H9 (cell line): ENCODE results near the gene DENND5A. TPM values are rescaled to one million over a fixed set of nuclear protein-coding genes. Genes with fewer than 3 reads are reported as not detected.

Source experiments
- DNase-seq: peaks from one replicate; pipeline ENCODE4 v3.0.0-alpha.2; 2017
- H2AFZ ChIP-seq: one replicate; pipeline ENCODE4 v1.6.1; 2013; ENCODE audit warnings: mild to moderate bottlenecking, low read length, control low read depth, moderate library complexity
- H2AK5ac ChIP-seq: 2 replicates; pipeline ENCODE4 v1.6.1; 2013; ENCODE audit warnings: low read length, control low read depth, mixed read lengths; ENCODE audit not compliant: insufficient read length
- H2BK120ac ChIP-seq: one replicate; pipeline ENCODE4 v1.6.1; 2013; ENCODE audit warnings: low read depth, mild to moderate bottlenecking, low read length, control low read depth, inconsistent platforms; ENCODE audit not compliant: poor library complexity, severe bottlenecking
- H2BK12ac ChIP-seq: 2 replicates; pipeline ENCODE4 v1.6.1; 2013; ENCODE audit warnings: low read length, control low read depth, mixed read lengths, low read depth; ENCODE audit not compliant: insufficient read length
- H2BK15ac ChIP-seq: 2 replicates; pipeline ENCODE4 v1.6.1; 2013; ENCODE audit warnings: low read depth, low read length, control low read depth
- H2BK20ac ChIP-seq: one replicate; pipeline ENCODE4 v1.6.1; 2013; ENCODE audit warnings: low read depth, mild to moderate bottlenecking, low read length, control low read depth, inconsistent platforms; ENCODE audit not compliant: poor library complexity, severe bottlenecking
- H2BK5ac ChIP-seq: 2 replicates; pipeline ENCODE4 v1.6.1; 2013; ENCODE audit warnings: low read length, control low read depth, mixed read lengths; ENCODE audit not compliant: insufficient read length
- H3K14ac ChIP-seq: 2 replicates; pipeline ENCODE4 v1.6.1; 2013; ENCODE audit warnings: low read length, control low read depth; ENCODE audit not compliant: insufficient read depth
- H3K18ac ChIP-seq: 2 replicates; pipeline ENCODE4 v1.6.1; 2013; ENCODE audit warnings: low read depth, mild to moderate bottlenecking, mixed read lengths, low read length, control low read depth; ENCODE audit not compliant: insufficient read length
- H3K23ac ChIP-seq: 2 replicates; pipeline ENCODE4 v1.6.1; 2013; ENCODE audit warnings: low read length, control low read depth, mixed read lengths, low read depth; ENCODE audit not compliant: insufficient read length
- H3K23me2 ChIP-seq: 2 replicates; pipeline ENCODE4 v1.6.1; 2013; ENCODE audit warnings: low read depth, mild to moderate bottlenecking, mixed read lengths, low read length, control low read depth; ENCODE audit not compliant: insufficient read length, poor library complexity, severe bottlenecking
- H3K27ac ChIP-seq: 2 replicates; pipeline ENCODE4 v1.5.1; 2013; ENCODE audit warnings: low read length, control low read depth, mixed read lengths, low read depth; ENCODE audit not compliant: insufficient read length
- H3K27me3 ChIP-seq: 2 replicates; pipeline ENCODE4 v1.6.1; 2013; ENCODE audit warnings: low read length, control low read depth, inconsistent platforms; ENCODE audit not compliant: insufficient read depth
- H3K4ac ChIP-seq: 2 replicates; pipeline ENCODE4 v1.6.1; 2013; ENCODE audit warnings: low read depth, mild to moderate bottlenecking, control low read depth, inconsistent platforms, low read length, moderate library complexity
- H3K4me1 ChIP-seq: 2 replicates; pipeline ENCODE4 v1.6.1; 2013; ENCODE audit warnings: low read length, control low read depth, inconsistent platforms; ENCODE audit not compliant: insufficient read depth
- H3K4me2 ChIP-seq: 2 replicates; pipeline ENCODE4 v1.6.1; 2013; ENCODE audit warnings: low read length, control low read depth, mixed read lengths; ENCODE audit not compliant: insufficient read length, insufficient read depth
- H3K56ac ChIP-seq: 2 replicates; pipeline ENCODE4 v1.6.1; 2013; ENCODE audit warnings: low read depth, mild to moderate bottlenecking, mixed read lengths, low read length, control low read depth; ENCODE audit not compliant: insufficient read length
- H3K79me1 ChIP-seq: 2 replicates; pipeline ENCODE4 v1.6.1; 2013; ENCODE audit warnings: low read depth, mild to moderate bottlenecking, moderate library complexity, low read length, control low read depth, inconsistent platforms; ENCODE audit not compliant: insufficient read depth, poor library complexity, severe bottlenecking
- H3K79me2 ChIP-seq: 2 replicates; pipeline ENCODE4 v1.6.1; 2013; ENCODE audit warnings: low read length, control low read depth, inconsistent platforms; ENCODE audit not compliant: insufficient read depth
- H3K9ac ChIP-seq: 2 replicates; pipeline ENCODE4 v1.6.1; 2013; ENCODE audit warnings: low read length, control low read depth, mixed read lengths; ENCODE audit not compliant: insufficient read length; ENCODE audit errors: extremely low read depth
- H3K9me3 ChIP-seq: one replicate; pipeline ENCODE4 v1.6.1; 2013; ENCODE audit warnings: low read depth, low read length, inconsistent platforms; ENCODE audit not compliant: control insufficient read depth
- H3T11ph ChIP-seq: one replicate; pipeline ENCODE4 v1.6.1; 2013; ENCODE audit warnings: mild to moderate bottlenecking, low read length, control low read depth, inconsistent platforms
- H4K20me1 ChIP-seq: one replicate; pipeline ENCODE4 v1.6.1; 2013; ENCODE audit not compliant: control insufficient read depth, insufficient read length, insufficient read depth
- H4K5ac ChIP-seq: 2 replicates; pipeline ENCODE4 v1.6.1; 2013; ENCODE audit warnings: low read depth, mild to moderate bottlenecking, mixed read lengths, low read length, control low read depth; ENCODE audit not compliant: insufficient read length
- H4K8ac ChIP-seq: replicated peaks from 2 replicates; pipeline ENCODE4 v1.6.1; 2013; ENCODE audit warnings: low read length, control low read depth, mixed read lengths, low read depth; ENCODE audit not compliant: insufficient read length
- H4K91ac ChIP-seq: 2 replicates; pipeline ENCODE4 v1.6.1; 2013; ENCODE audit warnings: low read depth, mild to moderate bottlenecking, moderate library complexity, mixed read lengths, low read length, control low read depth; ENCODE audit not compliant: insufficient read length
- H3K27ac Mint-ChIP-seq, 3 experiments: 2 replicates in 2 of 3; 3 replicates in 1 of 3; pipeline ENCODE4 v1.8.0; 2020 to 2021; ENCODE audit warnings: mixed read lengths in 3 of 3, mild to moderate bottlenecking in 1 of 3, moderate library complexity in 1 of 3
- H3K27me3 Mint-ChIP-seq: 2 replicates; pipeline ENCODE4 v1.8.0; 2021; ENCODE audit warnings: low read depth, mild to moderate bottlenecking, moderate library complexity, mixed read lengths
- H3K36me3 Mint-ChIP-seq, 3 experiments: 2 replicates in 2 of 3; 3 replicates in 1 of 3; pipeline ENCODE4 v1.8.0; 2020 to 2021; ENCODE audit warnings: low read depth in 3 of 3, mixed read lengths in 3 of 3; ENCODE audit not compliant: insufficient read depth in 1 of 3
- H3K4me1 Mint-ChIP-seq, 2 experiments: 2 replicates each; pipeline ENCODE4 v1.8.0; 2020; ENCODE audit warnings: mixed read lengths in 2 of 2
- H3K4me3 Mint-ChIP-seq, 2 experiments: 2 replicates in 1 of 2; 3 replicates in 1 of 2; pipeline ENCODE4 v1.8.0; 2020 to 2021; ENCODE audit warnings: mild to moderate bottlenecking in 2 of 2, mixed read lengths in 2 of 2, moderate library complexity in 1 of 2
- H3K9me3 Mint-ChIP-seq, 2 experiments: 2 replicates in 1 of 2; 3 replicates in 1 of 2; pipeline ENCODE4 v1.8.0; 2020; ENCODE audit warnings: mild to moderate bottlenecking in 2 of 2, mixed read lengths in 2 of 2, moderate library complexity in 1 of 2
- WGBS: extraction: QIAGEN DNeasy Blood & Tissue Kit; methylation state at CpG from one replicate; pipeline ENCODE4 v1.1.7; 2013; ENCODE audit warnings: missing lambda C conversion rate, low lambda C conversion rate, mixed read lengths; ENCODE audit not compliant: insufficient read length; ENCODE audit errors: extremely low coverage; 5-methylcytosine and 5-hydroxymethylcytosine counted together
- total RNA-seq: library from RNA; stranded (reverse); gene quantifications from 2 replicates; pipeline ENCODE4 v1.2.1, GENCODE V29; 2021
- TF ChIP-seq, protein P1 (sequence below): fragments of 200-600 bp; sonication (generic); conservative IDR thresholded peaks from 3 replicates; pipeline ENCODE4 v1.8.0; 2021; ENCODE audit warnings: antibody characterized with exemption, mild to moderate bottlenecking

The DENND5A gene
- total RNA-seq, 1 experiment from 2014 or later = 59.6 TPM

DNA sequence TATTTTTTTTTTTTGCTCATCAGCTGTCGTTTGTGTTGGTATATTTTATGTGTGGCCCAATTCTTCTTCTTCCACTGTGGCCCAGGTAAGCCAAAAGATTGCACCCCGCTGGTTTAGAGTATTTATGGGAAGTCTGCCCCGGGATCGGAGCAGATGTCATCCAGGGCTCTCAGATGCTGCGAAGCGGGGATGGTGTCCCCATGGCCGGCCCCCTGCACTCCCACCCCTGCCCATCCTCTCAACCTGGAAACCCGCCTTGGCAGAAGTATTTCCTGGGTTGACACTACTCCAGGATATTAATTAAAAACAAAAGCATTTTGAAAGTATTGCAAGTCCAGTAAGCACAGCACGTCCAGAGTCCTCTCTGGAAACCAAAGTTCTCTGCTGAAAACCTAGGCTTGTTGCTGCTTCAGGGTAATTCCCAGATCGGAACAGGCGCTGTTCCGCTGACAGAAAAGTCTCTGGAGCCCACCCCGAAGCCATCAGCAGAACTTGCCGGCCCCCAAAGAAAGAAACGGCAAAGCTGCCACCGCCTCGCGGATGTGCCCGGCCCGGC, 174.6 kb downstream of the DENND5A start:
- Histone ChIP-seq H3K79me1 (no peaks in the 10 kb centered on the region), H3K27me3 (peaks cover 10% of the 10 kb centered on the region; the same call in 1 of the 2 replicates), H3K4ac (no peak overlapping the region), H3T11ph (no peak overlapping the region), H3K18ac (no peak overlapping the region), H3K4me2 (peak overlapping the region; percentile 46), H4K5ac (no peak overlapping the region), H3K14ac (no peak overlapping the region), H3K4me1 (peaks cover 2% of the 10 kb centered on the region; the same call in 1 of the 2 replicates), H4K20me1 (no peaks in the 10 kb centered on the region), H3K9ac (no peak overlapping the region), H3K9me3 (no peaks in the 10 kb centered on the region), H2BK20ac (no peak overlapping the region), H2AK5ac (no peak overlapping the region), H2BK15ac (no peak overlapping the region), H4K8ac (no peak overlapping the region), H3K23ac (no peak overlapping the region), H3K23me2 (peaks cover 8% of the 10 kb centered on the region), H4K91ac (no peak overlapping the region), H3K56ac (no peak overlapping the region), H2BK120ac (no peak overlapping the region), H2BK5ac (no peak overlapping the region), H3K79me2 (no peaks in the 10 kb centered on the region), H2BK12ac (no peak overlapping the region), H2AFZ (no peak overlapping the region), H3K27ac (no peak overlapping the region)
- TF ChIP-seq, protein P1, sequence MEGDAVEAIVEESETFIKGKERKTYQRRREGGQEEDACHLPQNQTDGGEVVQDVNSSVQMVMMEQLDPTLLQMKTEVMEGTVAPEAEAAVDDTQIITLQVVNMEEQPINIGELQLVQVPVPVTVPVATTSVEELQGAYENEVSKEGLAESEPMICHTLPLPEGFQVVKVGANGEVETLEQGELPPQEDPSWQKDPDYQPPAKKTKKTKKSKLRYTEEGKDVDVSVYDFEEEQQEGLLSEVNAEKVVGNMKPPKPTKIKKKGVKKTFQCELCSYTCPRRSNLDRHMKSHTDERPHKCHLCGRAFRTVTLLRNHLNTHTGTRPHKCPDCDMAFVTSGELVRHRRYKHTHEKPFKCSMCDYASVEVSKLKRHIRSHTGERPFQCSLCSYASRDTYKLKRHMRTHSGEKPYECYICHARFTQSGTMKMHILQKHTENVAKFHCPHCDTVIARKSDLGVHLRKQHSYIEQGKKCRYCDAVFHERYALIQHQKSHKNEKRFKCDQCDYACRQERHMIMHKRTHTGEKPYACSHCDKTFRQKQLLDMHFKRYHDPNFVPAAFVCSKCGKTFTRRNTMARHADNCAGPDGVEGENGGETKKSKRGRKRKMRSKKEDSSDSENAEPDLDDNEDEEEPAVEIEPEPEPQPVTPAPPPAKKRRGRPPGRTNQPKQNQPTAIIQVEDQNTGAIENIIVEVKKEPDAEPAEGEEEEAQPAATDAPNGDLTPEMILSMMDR = no peak
- Mint-ChIP-seq H3K4me3 (peak overlapping the region; percentile 65 to 81), H3K9me3 (no peaks in the 10 kb centered on the region; a peak in 1 of 5 replicates), H3K27ac (no peak overlapping the region), H3K36me3 (peaks cover 0 to 2% (median 0%) of the 10 kb centered on the region in 3 experiments; a peak in 2 of 7 replicates), H3K27me3 (peaks cover 55% of the 10 kb centered on the region), H3K4me1 (peaks cover 11 to 12% of the 10 kb centered on the region in 2 experiments)
- WGBS = no CpG with 5 or more reads among the region's 20 CpGs
- DNase-seq = no peak
